B cell (primary cell): ENCODE measurements around the gene GMNC.
"Not testable (repeated sequence)": the region's sequence is repeated elsewhere in the genome, so short reads cannot be mapped to it uniquely, and the experiment has no call there.

Experiments
- EZH2 ChIP-seq: IDR thresholded peaks from 2 replicates; pipeline ENCODE4 v1.6.1; 2012; ENCODE audit warnings: borderline replicate concordance, low read depth, mild to moderate bottlenecking, moderate library complexity, low read length; ENCODE audit not compliant: insufficient read depth, poor library complexity, severe bottlenecking
- TF ChIP-seq, protein P1 (sequence below): fragments of 200-600 bp; IDR thresholded peaks from one replicate; pipeline ENCODE4 v1.8.0; 2022; ENCODE audit warnings: antibody characterized with exemption, mild to moderate bottlenecking

DNA sequence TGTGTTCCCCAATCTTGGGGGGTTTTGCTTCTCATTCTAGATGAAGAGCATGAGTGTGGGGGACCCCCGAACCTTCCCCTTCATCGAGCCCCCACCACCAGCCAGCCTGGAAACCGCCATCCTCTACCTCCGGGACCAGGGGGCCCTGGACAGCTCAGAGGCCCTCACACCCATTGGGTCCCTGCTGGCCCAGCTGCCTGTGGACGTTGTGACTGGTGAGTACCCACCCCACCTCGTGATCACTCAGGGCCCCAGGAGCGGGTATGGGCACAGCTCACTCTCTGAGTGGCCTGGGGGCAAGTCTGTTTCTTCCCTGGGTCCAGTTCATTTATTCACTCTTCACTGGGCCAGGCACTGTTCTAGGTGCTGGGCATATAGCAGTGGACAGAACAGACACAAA is 13.9 kb upstream of the GMNC start:
- TF ChIP-seq, protein P1, sequence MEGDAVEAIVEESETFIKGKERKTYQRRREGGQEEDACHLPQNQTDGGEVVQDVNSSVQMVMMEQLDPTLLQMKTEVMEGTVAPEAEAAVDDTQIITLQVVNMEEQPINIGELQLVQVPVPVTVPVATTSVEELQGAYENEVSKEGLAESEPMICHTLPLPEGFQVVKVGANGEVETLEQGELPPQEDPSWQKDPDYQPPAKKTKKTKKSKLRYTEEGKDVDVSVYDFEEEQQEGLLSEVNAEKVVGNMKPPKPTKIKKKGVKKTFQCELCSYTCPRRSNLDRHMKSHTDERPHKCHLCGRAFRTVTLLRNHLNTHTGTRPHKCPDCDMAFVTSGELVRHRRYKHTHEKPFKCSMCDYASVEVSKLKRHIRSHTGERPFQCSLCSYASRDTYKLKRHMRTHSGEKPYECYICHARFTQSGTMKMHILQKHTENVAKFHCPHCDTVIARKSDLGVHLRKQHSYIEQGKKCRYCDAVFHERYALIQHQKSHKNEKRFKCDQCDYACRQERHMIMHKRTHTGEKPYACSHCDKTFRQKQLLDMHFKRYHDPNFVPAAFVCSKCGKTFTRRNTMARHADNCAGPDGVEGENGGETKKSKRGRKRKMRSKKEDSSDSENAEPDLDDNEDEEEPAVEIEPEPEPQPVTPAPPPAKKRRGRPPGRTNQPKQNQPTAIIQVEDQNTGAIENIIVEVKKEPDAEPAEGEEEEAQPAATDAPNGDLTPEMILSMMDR = not testable (repeated sequence)
- not testable (repeated sequence) for TF ChIP-seq EZH2
